Upper lobe of left lung (tissue), 4 donors: Measurements from ENCODE around the gene FBXW8.

Experiments
- EP300 ChIP-seq, 4 donors: sonication (generic); formaldehyde crosslinking; IDR thresholded peaks; one replicate each; pipeline ENCODE4 v1.5.1; 2017; ENCODE audit warnings: antibody characterized with exemption in 4 of 4, control low read depth in 2 of 4
- POLR2A ChIP-seq, 4 donors: fragments of 450-650 bp; IDR thresholded peaks; one replicate each; pipeline ENCODE4 v1.5.1; 2016 to 2017; ENCODE audit warnings: antibody characterized with exemption in 4 of 4, mild to moderate bottlenecking in 2 of 4
- POLR2AphosphoS5 ChIP-seq, 2 donors: sonication (generic); formaldehyde crosslinking; IDR thresholded peaks; one replicate each; pipeline ENCODE4 v1.5.1; 2017; ENCODE audit warnings: antibody characterized with exemption in 2 of 2
- TF ChIP-seq, protein P1 (sequence below), 6 experiments: fragments of 450-650 bp in 4 of 6; fragments of 200-600 bp in 2 of 6; sonication (generic) in 2 of 6; IDR thresholded peaks; one replicate each; pipeline ENCODE4 v1.5.1; 2016 to 2019; ENCODE audit warnings: antibody characterized with exemption in 6 of 6

DNA sequence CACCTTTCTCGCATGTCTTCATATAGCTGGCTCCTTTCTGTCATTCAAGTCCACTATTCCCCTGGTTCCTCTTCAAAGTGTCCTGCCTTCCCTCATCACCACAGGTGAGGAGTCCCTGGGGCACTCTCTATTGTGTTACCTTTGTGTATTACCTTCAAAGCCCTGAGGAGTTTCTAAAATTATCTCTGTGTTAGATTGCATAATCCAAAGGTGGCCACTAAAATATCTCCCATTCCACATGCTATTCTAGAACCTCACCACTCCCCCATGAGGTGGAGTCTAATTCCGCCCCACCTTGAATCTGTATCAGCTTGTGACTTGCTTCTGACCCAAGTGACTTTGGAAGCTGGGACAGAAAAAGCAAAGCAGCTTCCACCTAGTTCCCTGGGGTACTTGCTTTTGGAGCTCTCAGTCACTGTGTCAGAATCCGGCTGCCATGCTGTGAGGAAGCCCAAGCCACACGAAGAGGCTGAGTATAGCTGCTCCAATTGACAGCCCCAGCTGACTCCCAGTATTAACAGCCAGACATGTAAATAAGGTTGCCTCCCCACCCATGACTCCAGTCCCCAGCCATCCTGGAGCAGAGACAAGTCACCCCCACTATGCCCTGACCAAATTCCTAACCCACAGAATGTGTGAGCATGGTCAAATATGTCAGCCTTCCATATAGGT lies 36.3 kb upstream of the FBXW8 start:
- TF ChIP-seq, protein P1, sequence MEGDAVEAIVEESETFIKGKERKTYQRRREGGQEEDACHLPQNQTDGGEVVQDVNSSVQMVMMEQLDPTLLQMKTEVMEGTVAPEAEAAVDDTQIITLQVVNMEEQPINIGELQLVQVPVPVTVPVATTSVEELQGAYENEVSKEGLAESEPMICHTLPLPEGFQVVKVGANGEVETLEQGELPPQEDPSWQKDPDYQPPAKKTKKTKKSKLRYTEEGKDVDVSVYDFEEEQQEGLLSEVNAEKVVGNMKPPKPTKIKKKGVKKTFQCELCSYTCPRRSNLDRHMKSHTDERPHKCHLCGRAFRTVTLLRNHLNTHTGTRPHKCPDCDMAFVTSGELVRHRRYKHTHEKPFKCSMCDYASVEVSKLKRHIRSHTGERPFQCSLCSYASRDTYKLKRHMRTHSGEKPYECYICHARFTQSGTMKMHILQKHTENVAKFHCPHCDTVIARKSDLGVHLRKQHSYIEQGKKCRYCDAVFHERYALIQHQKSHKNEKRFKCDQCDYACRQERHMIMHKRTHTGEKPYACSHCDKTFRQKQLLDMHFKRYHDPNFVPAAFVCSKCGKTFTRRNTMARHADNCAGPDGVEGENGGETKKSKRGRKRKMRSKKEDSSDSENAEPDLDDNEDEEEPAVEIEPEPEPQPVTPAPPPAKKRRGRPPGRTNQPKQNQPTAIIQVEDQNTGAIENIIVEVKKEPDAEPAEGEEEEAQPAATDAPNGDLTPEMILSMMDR (IDR thresholded peaks at IDR 0.05), result no peak
- no peak for TF ChIP-seq POLR2A (IDR thresholded peaks at IDR 0.05)
- TF ChIP-seq POLR2AphosphoS5 (IDR thresholded peaks at IDR 0.05), result no peak
- TF ChIP-seq EP300 (IDR thresholded peaks at IDR 0.05), result no peak
